HG03460 (cell line): ENCODE data around the gene FBN1.

Source experiments
- ATAC-seq: cut with Tn5 transposase; IDR thresholded peaks from one replicate; pipeline ENCODE4 v1.9.1; 2021; ENCODE audit not compliant: unreplicated experiment

FBN1 gene

DNA sequence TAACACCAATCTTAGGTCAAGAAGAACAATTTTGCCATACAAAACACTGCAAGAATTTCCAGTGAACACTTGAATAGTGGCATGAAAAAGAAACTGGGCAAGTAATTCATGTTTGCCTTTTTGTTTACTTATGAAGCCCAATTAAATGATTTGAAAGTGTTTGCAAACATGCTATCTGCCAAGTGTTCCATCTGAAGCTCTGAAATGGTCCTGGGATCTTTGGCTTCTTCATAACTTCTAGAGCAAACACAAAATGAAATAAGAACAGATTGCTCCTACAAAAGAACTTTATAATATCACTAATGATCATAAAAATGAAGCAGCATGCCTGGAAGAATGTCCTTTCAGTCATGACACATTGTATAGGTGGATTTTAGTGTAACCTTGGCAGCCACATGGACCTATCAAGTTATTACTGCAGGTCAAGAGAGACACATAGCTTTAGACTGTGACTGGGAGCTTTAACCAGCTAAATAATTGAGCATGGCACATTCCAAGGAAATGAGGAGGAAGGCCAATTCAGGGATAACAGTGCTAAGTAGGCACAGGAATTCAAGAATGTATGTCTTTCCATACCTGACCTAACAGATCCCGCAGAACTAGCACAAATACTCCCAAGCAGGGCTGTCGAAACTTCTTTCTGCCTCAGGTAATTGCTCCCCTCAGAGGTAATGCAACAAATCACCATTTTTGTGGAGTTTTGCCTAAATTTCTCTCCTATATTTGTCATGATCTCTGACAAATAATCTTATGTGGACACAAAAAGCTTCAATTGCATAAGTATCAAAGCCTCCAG, 169.7 kb downstream of the FBN1 start:
- no peak for ATAC-seq

DNA sequence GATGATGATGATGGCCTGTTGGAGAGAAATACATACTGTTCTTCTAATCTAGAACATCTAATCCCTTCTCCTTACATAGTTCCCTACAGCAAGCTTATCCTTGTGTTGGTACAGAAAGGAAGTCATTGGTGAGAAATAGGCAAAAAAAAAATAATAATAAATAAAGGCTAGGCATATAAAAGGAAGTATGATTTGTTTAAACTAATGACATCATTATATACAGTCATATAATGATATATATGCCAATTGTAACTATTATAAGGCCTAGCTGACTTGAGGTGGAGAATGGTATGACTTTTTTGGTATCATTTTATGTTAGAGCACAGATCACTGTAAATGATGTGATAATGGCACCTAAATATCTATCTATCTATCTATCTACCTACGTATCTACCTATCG, 171.8 kb downstream of the FBN1 start:
- ATAC-seq, result no peak

DNA sequence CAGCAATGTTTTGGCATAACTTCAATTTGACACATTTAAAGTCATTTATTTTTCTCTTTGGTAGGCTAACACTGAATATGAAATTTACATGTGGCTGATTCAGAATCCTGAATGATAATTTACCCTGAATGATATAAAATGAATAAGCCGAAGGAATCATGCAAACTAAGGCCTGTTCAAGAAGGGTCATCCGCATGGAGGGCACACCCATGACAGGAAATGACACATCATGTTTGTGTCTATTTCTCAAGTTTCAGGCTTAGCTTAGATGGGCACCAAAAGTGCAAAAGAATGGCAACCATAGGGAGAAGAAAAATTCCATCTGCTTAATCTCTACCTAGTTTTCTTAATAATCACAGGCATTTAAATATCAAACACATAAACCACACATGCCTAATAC, 172.8 kb downstream of the FBN1 start:
- ATAC-seq, result no peak

DNA sequence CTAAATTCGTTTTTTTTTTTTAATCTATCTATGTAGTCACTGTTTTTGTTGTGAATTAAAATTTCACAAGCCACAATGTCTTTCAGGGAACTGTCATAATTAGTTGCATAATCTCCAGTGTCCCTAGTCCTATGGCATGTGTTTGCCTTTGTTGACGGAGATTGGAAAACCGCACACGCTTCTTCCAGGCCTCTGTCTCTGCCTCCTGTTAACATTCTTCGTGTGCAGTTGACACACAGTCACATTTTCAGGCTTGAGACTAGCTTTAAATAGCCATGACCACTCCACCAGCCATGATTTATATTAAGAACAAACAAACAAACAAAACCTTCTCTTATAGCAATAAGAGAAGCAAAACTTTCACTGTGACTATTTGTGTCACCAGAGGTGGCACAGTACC, 174.4 kb downstream of the FBN1 start:
- ATAC-seq, result no peak

DNA sequence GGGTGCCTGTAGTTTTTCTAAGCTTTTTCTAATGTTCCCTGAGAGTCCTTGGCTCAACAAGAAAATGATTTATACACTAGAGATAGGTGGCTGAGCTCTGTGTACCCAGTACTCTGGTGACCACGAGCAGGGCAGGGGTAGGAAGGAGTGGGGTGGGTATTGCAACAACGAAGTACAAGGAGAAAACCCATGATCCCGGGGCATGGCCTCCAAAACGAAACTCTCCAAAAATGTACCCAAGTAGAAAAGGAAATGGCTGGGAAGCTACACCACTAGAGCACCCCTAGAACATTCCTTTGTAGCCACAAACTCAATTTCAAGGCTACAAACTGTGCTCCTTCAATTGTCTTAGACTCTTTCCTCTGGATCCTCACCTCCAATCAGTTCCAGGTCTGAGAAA, 175.4 kb downstream of the FBN1 start:
- no peak for ATAC-seq

DNA sequence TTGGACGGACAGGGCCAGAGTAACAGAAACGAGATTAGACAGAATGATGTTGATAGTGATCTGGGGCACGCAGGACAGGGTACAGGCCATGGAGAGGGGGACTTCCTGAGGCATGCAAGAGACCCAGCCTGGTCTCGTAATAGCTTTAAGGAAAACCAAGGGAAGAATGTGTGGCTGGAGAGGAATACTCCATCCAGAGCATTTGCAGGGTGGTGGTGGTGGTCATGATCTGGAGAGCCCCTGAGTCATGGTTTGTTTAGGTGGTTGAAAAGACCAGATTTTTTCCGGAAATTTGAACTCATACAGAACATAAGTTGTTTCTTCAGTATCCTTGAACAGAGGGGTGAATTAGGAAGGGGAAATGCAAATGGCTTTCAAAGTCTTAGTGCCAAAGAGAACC, 175.8 kb downstream of the FBN1 start:
- ATAC-seq, result no peak

DNA sequence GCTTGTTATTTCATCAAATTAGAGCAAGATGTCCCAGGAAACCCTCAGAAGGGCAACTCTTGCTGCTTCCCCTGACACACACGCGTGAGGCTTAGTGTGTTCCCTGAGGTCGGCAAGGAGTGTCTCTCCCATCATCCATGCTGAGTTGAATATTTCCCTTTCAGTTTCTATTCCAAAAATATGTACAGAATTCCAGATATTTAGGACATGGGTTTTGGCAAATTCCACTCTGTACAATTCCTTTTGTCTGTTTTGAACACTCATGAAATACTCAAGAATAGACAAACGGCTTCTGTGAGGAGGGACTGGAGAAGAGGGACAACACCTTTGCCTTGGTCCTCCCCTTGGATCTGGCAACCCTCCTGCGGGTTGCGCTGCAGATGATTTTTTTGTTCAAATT, 176.2 kb downstream of the FBN1 start:
- ATAC-seq, result no peak

DNA sequence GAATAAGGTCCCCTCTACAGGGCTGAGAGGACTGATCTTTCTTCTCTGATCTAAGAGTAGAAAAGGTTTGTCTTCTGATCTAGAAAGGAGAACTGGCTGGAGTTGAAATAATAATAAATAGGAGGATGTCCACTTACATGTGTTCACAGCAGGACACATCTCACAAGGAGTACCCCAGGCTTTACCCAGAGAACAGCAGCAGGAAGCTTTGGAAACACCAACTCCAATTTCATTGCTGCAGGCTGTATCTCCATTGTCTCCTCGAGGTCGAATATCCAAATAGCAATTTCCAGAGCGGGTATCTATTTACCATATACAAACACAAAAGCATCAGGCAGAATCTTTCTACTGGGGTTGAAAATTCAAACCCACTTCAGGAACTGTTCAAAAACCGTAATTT, 177.7 kb downstream of the FBN1 start:
- no peak for ATAC-seq

DNA sequence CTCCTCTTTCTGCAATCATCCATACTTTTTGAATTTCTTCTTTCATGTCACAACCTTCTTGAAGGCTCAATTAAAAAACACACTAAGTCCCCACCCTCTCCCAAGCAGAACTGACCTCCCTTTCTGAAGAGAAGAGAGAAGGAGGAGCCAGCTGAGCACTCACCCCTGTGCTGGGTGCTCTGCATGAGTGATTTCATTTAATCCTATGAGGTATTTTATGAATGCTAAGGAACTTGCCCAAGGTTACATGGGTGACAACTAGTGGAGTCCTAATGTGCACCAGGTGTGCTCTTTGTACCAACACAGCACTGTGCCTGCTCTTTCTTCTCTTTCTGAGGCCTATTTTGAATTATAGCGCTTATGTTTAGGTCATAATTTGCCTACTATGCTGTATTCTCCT, 178.7 kb downstream of the FBN1 start:
- ATAC-seq, result no peak

DNA sequence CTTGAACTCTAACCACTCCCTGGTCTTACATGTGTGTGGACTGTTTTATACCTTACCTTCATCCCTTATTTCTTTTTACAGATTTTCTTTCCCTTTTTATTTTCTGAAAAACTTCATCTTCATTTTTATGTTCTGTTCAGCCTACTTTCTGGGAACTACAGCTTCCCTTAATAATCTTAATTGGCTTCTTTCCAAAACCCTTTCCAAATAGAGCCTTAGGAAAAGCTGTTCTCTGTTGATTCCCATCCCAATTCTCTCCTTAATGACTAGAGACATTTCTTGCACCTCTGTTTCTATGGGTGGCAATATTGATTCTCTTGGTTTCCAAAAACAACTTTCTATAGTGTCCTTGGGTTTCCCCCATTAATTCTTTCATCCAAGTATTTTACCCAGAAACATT, 179.4 kb downstream of the FBN1 start:
- ATAC-seq, result no peak

DNA sequence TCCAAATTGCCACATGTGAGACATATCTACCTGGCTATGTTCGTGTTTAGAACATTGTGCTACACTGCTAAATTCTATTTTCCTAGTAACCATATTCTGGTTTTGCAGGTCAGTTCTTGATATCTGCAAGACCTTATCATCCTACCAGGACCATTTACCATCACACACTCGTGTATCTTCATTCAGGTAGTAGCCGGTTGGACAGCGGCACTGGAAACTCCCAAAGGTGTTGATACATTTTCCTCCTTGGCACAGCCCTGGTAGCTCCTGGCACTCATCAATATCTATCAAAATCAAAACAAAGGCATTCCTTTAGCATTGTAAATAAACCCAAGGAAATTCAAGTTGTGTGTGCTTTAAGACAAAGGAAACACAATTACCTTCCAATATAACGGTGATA, 180.1 kb downstream of the FBN1 start:
- no peak for ATAC-seq

DNA sequence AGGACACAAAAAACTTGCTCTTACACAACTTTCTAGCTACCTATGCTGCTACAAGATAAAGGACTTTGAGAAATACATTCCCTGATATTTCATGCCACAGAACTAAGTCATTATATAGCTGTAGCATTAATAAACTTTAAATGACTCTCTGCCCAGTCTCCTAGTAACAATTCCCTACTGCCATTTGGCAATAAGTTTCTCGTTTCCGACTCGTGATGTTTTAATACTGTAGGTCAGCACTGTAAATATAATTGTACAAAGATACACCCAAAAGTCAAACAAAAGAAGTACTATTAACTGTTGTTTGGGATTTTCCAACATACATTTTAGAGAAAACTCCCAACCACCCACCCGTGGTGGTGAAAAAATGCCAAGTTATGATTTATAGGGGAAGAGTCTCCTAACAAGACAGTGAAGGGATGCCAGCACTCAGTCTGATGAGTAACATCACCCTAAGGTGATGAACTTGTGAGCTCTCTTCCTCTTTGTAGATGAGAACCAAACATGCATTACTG, 182.1 kb downstream of the FBN1 start:
- ATAC-seq, result no peak

DNA sequence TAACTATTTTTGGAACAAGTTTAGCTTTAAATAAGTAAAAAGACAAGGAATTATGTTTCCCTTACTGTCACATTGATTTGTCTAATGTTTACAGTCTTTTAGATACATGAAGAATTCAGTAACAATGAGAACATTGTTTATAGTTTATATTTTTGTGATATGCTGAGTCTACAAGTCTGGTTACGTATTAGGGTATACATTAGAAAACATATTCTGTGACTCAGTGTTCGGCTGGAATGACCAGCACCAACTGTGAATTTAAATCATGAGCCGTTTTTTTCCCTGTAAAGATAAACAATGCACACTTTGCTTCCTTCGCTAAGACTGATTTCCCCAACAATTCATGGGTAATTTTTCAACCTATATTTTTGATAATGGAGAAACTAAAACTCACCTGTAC, 182.8 kb downstream of the FBN1 start:
- no peak for ATAC-seq

DNA sequence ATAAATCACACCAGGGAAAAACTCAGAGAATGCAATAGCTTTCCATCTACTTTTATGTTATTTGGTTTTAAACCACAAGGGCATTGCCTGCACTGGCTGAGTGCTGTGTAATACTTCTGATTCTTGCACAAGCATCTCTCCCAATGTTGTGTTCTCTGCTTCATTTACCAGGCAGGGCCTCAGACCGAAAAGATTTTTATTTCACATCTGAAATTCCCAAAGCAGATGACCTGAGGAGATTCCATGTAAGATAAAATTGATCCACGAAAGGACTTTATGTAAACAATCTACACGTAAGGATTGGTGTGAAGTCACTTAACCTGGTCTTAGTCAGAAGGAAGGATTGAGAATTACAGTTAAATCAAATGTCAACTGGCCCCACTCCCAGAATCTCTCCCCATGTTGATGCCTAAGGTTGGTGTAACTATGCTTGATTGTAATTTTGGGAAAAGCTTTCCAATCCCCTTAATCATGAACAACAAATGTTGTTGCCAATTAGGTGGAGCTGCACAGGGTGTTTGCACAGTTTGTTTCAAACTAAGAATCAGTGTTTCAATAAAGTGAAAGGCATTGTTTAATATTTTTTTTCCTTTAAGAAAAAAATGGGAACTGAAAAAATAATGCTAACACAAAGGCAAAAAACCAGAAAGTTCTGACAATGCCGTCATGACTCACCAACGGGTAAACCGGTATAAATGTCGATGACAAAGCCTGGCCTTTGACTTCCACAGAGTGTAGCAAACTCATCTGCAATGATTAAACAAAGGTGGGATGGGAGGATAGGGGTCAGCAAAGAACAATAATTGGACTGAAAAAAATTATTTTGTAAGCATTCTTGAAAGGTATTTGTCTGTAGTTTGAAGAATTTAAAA, 185.7 kb downstream of the FBN1 start:
- ATAC-seq, result no peak

DNA sequence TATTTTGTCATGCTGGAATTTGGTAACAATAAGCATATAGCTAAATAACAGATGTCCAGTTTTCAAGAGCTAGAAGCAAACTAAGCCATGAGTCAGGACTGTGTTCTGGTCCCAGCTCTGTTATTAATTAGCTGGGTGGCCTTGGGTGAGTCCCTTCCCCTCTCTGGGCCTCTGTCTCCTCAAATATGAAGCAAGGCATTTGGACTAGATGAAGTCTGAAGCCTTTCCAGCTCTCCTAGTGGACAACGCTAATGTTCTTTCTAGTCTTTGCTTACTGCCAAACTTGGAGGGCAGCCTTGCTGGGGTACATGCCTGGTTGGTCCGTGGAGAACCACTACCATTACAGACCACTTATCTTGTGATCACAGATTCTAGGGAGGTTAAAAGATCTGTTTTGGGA, 186.6 kb downstream of the FBN1 start:
- no peak for ATAC-seq

DNA sequence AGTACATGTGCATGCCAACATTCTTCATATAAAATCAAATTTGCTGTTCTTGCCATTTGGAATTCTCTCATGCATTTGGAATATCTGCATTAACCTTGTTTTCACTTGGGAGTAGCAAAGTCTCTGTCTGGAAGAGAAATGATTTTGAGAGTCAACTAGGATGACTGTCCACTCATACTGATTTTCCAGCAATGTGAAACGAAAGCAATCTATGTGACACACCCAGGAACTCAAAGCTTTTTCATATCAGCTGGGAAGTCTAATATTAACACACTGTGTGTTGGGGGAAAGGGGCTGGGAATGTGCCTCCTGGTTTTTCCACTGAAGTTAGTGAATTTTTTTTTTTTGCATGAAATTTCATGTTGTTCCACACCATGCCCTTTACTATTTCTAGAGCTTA, 189.4 kb downstream of the FBN1 start:
- no peak for ATAC-seq

DNA sequence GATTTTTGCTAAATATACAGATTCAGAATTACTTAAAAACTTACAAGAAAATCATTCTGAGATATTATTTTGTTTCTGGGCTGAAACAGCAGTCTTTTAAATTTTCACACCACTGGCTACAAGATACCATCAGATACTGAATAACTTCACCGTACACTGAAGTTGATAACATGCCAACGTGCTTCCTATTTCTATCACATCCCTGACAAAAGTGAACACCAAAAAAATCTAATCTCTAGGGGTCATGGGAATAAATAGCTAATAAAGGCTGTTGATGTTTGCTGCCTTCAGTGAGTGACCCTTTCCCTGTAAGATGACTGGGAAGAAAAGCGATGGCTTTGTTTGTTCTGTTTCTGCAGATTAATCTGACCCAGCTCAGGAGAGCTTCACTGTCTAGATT, 193.8 kb downstream of the FBN1 start:
- no peak for ATAC-seq

DNA sequence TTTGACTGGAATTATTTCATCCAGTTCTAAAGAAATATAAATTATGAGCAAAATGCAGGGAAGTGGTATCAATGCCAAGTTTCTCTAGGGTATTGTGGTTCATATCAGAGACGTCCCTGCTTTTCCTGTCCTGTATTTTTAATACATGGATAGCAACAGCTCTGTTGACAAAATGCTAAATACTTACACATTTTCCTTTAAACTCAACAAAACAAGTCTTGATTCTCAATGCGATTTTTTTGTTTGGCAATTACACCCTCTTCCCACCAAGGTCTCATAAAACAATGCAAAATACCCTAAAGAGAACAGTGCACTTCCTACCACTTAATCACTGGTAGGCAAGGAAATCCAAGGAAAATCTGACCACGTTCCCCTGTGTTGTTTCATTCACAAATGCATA, 194.3 kb downstream of the FBN1 start:
- ATAC-seq, result no peak

DNA sequence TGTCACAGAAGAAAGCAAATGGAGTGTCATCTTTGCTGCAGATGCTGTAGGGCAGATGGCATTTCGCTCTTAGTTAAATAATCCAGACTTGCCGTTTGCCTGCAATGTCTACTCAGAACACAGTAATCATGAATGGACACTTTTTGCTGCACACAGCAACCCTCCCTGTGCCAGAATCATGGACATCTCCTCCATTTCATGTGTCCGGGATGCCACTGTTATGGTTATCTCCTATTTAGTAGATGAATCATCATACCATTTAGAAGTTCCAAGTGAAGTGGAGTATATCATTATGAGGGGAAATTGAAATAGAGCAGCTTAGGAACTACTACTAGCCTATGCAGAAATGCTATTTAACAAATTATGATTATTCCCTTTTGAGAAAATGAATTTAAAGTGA, 195.8 kb downstream of the FBN1 start:
- no peak for ATAC-seq

DNA sequence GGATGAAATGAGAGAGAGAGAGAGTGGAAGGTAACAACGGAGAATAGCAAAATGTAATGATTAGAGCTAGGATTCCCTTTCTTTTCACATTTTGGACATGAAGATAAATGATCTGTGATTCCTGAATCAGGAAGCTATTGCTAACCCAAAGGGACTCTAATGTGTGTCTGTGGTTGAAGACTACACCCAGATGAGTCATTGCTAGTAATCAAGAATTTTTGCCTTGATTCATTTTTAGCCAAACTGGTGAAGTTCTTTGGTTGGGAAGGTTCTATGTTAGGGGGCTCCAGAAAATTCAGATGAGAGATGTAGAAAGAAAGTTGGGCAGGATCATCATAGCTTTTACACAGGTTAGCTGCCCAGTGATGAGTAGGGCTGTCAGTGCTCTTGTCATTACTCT, 197.9 kb downstream of the FBN1 start:
- no peak for ATAC-seq

DNA sequence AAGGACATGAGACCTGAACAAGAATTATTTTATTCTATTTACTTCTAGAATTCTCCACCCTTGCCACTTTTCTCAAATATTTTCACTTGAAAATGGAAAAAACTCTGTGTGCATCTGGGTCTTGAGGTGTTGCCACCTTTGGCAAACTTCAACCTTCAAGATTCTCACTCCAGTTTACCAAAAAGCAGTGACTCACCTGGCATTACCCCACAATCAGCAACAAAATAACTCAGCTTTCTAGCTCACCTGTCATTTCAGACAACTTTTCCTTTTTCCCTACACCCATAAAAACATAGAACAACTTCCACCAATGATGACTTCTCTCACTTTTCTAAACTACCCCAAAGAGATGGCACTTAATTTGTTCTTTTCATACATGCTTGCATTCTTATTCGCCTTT, 198.5 kb downstream of the FBN1 start:
- no peak for ATAC-seq

DNA sequence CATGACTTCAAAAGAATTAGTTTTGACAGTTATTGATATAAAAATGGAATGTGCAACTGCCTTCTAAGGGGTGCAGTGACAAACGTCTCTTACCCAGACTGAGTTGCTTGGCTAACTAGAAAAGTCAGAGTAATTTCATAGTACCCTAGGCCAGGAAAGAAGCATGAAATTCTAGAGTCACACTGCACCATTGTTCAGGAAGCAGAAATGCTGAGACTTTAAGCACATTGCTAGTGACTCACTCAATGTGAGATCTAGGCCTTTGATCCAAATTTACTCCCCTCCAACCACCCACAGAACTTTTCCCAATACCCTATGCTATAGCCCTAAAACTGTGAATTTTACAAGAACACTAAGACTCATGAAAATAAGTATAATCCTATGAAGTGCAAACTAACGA, 203.5 kb downstream of the FBN1 start:
- ATAC-seq, result no peak
